K562 (cell line): ENCODE data around the gene C19orf67. TPM values are rescaled to one million over a fixed set of nuclear protein-coding genes. Genes with fewer than 3 reads are reported as not detected.

Experiments
- polyA plus RNA-seq, 8 experiments: library from polyadenylated mRNA; depleted of rRNA in 4 of 8; stranded (reverse) in 5 of 8; unstranded in 3 of 8; fragments of >200 nt; fragmentation: Nextera tagmentation in 2 of 8; fragmentation: Illumina TruSeq in 1 of 8; extraction: Ambion mirVana in 2 of 8; extraction: Trizol in 1 of 8; gene quantifications; 2 replicates each; pipeline versions ENCODE4 v1.2.1 to v1.2.3, GENCODE V29; 2011 to 2014; ENCODE audit warnings: inconsistent platforms in 1 of 8, missing spikeins in 1 of 8
- total RNA-seq, 7 experiments: library from RNA; depleted of rRNA in 6 of 7; stranded (reverse); fragments of >200 nt in 6 of 7; fragmentation: Illumina TruSeq in 2 of 7; extraction: Trizol in 2 of 7; gene quantifications; 2 replicates each; pipeline versions ENCODE4 v1.2.1 to v1.2.3, GENCODE V29; 2011 to 2021; ENCODE audit warnings: low replicate concordance in 1 of 7
- TF ChIP-seq, protein P1 (sequence below), 3 experiments: fragments of 200-800 bp in 1 of 3; fragments of 250-450 bp in 1 of 3; fragments of 450-650 bp in 1 of 3; sonication (Bioruptor Pico) in 1 of 3; sonication (Bioruptor generic) in 1 of 3; formaldehyde crosslinking in 1 of 3; IDR thresholded peaks; 2 replicates each; pipeline versions ENCODE4 v1.6.1 to v1.8.0; 2016 to 2022; ENCODE audit warnings: mild to moderate bottlenecking in 2 of 3, missing genetic modification characterization in 2 of 3, missing compliant biosample characterization in 1 of 3, moderate library complexity in 1 of 3
- TF ChIP-seq, protein P2 (sequence below): fragments of 450-650 bp; IDR thresholded peaks from 2 replicates; pipeline ENCODE4 v1.6.1; 2016; ENCODE audit warnings: mild to moderate bottlenecking, moderate library complexity

The C19orf67 gene
- total and polyA plus RNA-seq, 9 of the 15 experiments (the other 6 are each of a cell fraction or from before 2014, with no cell fraction given) = 0.29 to 1.8 (median 0.51) TPM; not detected in 3

DNA sequence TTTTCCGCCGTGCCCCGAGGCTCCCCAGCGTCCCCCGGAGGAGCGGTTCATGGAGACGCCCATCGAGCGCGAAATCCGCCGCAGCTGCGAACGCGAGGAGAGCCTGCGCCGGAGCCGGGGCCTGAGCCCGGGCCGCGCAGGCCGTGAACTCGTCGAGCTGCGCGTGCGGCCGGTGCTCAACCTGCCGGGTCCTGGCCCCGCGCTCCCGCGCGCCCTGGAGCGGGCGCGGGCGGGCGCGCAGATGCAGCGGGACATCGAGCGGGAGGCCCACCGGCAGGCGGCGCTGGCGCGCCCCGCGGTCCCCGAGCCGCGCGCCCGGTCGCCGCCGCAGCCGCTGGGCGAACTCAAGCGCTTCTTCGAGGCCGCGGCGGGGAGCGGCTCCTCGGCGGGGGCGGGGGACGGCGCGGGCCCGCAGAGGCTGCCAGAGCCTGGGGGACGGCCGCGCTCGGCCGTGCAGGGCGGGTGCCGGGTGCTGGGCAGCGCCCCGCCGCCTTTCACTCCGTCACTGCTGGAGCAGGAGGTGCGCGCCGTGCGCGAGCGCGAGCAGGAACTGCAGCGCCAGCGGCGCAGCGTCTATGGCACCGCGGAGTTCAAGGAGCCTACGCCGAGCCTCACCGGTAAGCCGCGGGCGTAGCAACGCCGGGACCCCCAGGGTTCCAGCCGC is 12.2 kb downstream of the C19orf67 start (continued):
- TF ChIP-seq, protein P1, sequence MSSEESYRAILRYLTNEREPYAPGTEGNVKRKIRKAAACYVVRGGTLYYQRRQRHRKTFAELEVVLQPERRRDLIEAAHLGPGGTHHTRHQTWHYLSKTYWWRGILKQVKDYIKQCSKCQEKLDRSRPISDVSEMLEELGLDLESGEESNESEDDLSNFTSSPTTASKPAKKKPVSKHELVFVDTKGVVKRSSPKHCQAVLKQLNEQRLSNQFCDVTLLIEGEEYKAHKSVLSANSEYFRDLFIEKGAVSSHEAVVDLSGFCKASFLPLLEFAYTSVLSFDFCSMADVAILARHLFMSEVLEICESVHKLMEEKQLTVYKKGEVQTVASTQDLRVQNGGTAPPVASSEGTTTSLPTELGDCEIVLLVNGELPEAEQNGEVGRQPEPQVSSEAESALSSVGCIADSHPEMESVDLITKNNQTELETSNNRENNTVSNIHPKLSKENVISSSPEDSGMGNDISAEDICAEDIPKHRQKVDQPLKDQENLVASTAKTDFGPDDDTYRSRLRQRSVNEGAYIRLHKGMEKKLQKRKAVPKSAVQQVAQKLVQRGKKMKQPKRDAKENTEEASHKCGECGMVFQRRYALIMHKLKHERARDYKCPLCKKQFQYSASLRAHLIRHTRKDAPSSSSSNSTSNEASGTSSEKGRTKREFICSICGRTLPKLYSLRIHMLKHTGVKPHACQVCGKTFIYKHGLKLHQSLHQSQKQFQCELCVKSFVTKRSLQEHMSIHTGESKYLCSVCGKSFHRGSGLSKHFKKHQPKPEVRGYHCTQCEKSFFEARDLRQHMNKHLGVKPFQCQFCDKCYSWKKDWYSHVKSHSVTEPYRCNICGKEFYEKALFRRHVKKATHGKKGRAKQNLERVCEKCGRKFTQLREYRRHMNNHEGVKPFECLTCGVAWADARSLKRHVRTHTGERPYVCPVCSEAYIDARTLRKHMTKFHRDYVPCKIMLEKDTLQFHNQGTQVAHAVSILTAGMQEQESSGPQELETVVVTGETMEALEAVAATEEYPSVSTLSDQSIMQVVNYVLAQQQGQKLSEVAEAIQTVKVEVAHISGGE (CRISPR knock-in tag; IDR thresholded peaks at IDR 0.05) = peak in 1 of 3 experiments; percentile 48; a peak in 1 of 6 replicates
- TF ChIP-seq, protein P2, sequence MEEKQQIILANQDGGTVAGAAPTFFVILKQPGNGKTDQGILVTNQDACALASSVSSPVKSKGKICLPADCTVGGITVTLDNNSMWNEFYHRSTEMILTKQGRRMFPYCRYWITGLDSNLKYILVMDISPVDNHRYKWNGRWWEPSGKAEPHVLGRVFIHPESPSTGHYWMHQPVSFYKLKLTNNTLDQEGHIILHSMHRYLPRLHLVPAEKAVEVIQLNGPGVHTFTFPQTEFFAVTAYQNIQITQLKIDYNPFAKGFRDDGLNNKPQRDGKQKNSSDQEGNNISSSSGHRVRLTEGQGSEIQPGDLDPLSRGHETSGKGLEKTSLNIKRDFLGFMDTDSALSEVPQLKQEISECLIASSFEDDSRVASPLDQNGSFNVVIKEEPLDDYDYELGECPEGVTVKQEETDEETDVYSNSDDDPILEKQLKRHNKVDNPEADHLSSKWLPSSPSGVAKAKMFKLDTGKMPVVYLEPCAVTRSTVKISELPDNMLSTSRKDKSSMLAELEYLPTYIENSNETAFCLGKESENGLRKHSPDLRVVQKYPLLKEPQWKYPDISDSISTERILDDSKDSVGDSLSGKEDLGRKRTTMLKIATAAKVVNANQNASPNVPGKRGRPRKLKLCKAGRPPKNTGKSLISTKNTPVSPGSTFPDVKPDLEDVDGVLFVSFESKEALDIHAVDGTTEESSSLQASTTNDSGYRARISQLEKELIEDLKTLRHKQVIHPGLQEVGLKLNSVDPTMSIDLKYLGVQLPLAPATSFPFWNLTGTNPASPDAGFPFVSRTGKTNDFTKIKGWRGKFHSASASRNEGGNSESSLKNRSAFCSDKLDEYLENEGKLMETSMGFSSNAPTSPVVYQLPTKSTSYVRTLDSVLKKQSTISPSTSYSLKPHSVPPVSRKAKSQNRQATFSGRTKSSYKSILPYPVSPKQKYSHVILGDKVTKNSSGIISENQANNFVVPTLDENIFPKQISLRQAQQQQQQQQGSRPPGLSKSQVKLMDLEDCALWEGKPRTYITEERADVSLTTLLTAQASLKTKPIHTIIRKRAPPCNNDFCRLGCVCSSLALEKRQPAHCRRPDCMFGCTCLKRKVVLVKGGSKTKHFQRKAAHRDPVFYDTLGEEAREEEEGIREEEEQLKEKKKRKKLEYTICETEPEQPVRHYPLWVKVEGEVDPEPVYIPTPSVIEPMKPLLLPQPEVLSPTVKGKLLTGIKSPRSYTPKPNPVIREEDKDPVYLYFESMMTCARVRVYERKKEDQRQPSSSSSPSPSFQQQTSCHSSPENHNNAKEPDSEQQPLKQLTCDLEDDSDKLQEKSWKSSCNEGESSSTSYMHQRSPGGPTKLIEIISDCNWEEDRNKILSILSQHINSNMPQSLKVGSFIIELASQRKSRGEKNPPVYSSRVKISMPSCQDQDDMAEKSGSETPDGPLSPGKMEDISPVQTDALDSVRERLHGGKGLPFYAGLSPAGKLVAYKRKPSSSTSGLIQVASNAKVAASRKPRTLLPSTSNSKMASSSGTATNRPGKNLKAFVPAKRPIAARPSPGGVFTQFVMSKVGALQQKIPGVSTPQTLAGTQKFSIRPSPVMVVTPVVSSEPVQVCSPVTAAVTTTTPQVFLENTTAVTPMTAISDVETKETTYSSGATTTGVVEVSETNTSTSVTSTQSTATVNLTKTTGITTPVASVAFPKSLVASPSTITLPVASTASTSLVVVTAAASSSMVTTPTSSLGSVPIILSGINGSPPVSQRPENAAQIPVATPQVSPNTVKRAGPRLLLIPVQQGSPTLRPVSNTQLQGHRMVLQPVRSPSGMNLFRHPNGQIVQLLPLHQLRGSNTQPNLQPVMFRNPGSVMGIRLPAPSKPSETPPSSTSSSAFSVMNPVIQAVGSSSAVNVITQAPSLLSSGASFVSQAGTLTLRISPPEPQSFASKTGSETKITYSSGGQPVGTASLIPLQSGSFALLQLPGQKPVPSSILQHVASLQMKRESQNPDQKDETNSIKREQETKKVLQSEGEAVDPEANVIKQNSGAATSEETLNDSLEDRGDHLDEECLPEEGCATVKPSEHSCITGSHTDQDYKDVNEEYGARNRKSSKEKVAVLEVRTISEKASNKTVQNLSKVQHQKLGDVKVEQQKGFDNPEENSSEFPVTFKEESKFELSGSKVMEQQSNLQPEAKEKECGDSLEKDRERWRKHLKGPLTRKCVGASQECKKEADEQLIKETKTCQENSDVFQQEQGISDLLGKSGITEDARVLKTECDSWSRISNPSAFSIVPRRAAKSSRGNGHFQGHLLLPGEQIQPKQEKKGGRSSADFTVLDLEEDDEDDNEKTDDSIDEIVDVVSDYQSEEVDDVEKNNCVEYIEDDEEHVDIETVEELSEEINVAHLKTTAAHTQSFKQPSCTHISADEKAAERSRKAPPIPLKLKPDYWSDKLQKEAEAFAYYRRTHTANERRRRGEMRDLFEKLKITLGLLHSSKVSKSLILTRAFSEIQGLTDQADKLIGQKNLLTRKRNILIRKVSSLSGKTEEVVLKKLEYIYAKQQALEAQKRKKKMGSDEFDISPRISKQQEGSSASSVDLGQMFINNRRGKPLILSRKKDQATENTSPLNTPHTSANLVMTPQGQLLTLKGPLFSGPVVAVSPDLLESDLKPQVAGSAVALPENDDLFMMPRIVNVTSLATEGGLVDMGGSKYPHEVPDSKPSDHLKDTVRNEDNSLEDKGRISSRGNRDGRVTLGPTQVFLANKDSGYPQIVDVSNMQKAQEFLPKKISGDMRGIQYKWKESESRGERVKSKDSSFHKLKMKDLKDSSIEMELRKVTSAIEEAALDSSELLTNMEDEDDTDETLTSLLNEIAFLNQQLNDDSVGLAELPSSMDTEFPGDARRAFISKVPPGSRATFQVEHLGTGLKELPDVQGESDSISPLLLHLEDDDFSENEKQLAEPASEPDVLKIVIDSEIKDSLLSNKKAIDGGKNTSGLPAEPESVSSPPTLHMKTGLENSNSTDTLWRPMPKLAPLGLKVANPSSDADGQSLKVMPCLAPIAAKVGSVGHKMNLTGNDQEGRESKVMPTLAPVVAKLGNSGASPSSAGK = no peak
